IPS DF 6.9 (cell line): ENCODE results near the gene PAMR1.

Experiments
- DNase-seq: peaks from one replicate; pipeline ENCODE4 v3.0.0-alpha.2; 2013; ENCODE audit warnings: low read depth, low spot score
- H3K27ac ChIP-seq: one replicate; pipeline ENCODE4 v1.5.1; 2013; ENCODE audit warnings: low read length, control low read depth
- H3K27me3 ChIP-seq: 2 replicates; pipeline ENCODE4 v1.6.1; 2013; ENCODE audit warnings: mild to moderate bottlenecking, low read length; ENCODE audit not compliant: control insufficient read depth, insufficient read depth
- H3K36me3 ChIP-seq: 2 replicates; pipeline ENCODE4 v1.6.1; 2013; ENCODE audit warnings: low read length; ENCODE audit not compliant: control insufficient read depth, insufficient read depth
- H3K4me1 ChIP-seq: 2 replicates; pipeline ENCODE4 v1.6.1; 2013; ENCODE audit warnings: low read length; ENCODE audit not compliant: control insufficient read depth, insufficient read depth
- H3K4me3 ChIP-seq: 2 replicates; pipeline ENCODE4 v1.5.1; 2013; ENCODE audit warnings: mild to moderate bottlenecking, low read length
- H3K9me3 ChIP-seq: 2 replicates; pipeline ENCODE4 v1.6.1; 2013; ENCODE audit warnings: low read length, inconsistent platforms; ENCODE audit not compliant: control insufficient read depth, insufficient read depth
- WGBS: extraction: QIAGEN DNeasy Blood & Tissue Kit; methylation state at CpG from one replicate; pipeline ENCODE4 v1.1.7; 2013; ENCODE audit warnings: mixed read lengths, missing lambda C conversion rate; ENCODE audit not compliant: insufficient read length, insufficient coverage; 5-methylcytosine and 5-hydroxymethylcytosine counted together

PAMR1 gene

DNA sequence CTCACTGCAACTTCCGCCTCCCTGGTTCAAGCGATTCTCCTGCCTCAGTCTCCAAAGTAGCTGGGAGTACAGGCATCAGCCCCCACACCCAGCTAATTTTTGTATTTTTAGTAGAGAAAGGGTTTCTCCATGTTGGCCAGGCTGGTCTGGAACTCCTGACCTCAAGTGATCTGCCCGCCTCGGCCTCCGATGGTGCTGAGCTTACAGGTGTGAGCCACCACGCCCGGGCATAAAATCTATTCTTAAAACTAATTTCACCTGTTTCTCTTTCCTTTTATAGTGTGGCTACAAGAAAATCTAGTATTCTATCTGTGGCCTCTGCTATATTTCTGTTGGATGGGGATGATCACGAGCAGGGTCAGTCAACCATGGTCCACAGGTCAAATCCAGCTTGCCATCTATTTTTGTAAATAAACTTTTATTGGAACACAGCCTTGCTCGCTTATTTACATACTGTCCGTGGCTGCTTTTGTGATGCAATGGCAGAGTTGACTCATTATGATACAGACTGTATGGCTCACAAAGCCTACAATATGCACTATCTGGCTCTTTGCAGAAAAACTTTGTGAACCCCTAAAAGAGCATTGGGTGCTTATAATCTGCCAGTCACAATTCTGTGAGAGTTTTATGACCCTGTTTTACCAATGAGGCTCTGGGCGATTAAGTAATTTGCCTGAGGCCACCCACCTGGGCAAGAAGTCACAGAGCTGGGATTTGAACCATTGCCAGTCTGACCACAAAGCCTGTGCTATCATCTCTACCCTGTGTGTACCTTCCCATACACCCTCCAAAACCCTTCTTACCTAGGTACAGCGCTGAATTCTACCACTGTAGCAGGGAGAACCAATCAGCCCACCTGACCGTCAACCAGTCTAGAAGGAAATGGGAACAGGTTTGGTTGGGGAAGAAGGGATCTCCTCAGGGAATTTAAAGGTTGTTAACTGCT lies 134.4 kb downstream of the PAMR1 start:
- no peaks in the 10 kb centered on the region for H3K9me3 ChIP-seq
- DNase-seq: no peak
- H3K4me1 ChIP-seq: 0 out of 2 replicates have a peak, but pooled peaks cover 2% of the 10 kb centered on the region
- H3K27me3 ChIP-seq: no peaks in the 10 kb centered on the region
- H3K36me3 ChIP-seq: no peaks in the 10 kb centered on the region
- H3K27ac ChIP-seq: no peak overlapping the region
- WGBS: no CpG with 5 or more reads among the region's 13 CpGs
- H3K4me3 ChIP-seq: no peak overlapping the region

DNA sequence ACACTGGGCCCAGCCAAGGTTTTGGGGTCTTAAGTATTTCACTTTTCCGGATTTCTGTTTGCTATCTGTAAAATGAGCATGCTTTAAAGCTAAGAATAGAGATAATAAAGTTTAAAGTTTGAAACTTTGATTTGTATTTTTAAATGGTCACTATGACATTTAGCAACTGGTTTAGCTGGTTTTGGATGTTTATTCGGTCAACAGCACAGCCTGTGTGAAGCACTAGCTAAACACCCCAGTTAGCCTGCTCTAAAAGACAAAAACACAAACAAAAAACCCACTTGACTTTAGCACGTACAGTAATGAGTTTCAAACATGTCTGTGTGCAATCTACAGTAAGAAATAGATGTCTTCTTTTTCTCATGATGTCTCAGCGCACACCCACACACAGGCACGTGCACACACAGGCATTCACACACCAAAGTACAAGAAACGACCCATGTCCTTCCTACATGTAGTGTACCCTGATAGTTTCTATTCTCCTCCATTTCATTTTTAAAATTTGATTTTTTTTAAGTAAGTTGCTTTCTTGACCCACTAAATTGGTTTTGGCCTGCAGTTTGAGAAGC lies 135.4 kb downstream of the PAMR1 start:
- 0 out of 2 replicates have a peak, but pooled peaks cover 2% of the 10 kb centered on the region for H3K4me1 ChIP-seq
- no CpG with 5 or more reads among the region's 6 CpGs for WGBS

DNA sequence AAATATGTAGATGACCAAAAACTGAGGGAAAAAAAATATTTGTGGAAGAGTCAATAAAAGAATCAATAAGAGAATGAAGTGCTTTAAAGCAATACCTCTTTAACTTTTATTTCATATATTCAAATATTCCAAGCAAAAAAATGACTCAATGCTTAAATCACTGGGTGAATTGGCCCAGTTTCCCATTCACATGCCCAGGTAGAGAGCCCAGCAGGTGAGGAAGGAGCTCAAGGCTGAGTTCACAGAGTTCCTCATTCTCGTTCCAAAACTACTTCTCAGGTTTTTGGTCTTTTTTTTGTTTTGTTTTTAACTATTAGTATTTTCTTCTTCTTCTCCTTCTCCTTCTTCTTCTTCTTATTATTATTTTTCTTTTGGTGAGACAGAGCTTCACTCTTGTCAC lies 136.3 kb downstream of the PAMR1 start:
- H3K36me3 ChIP-seq: no peaks in the 10 kb centered on the region
- H3K4me3 ChIP-seq: no peak overlapping the region
- H3K4me1 ChIP-seq: 0 out of 2 replicates have a peak, but pooled peaks cover 2% of the 10 kb centered on the region
- WGBS: no CpG with 5 or more reads among the region's 1 CpG
- no peak overlapping the region for H3K27ac ChIP-seq
- no peaks in the 10 kb centered on the region for H3K9me3 ChIP-seq
- no peaks in the 10 kb centered on the region for H3K27me3 ChIP-seq
- no peak for DNase-seq

More for the DNA sequence above, 135.4 kb downstream of the PAMR1 start:
- Histone ChIP-seq H3K27ac (no peak overlapping the region), H3K9me3 (no peaks in the 10 kb centered on the region), H3K27me3 (no peaks in the 10 kb centered on the region), H3K4me3 (no peak overlapping the region), H3K36me3 (no peaks in the 10 kb centered on the region)
- no peak for DNase-seq

DNA sequence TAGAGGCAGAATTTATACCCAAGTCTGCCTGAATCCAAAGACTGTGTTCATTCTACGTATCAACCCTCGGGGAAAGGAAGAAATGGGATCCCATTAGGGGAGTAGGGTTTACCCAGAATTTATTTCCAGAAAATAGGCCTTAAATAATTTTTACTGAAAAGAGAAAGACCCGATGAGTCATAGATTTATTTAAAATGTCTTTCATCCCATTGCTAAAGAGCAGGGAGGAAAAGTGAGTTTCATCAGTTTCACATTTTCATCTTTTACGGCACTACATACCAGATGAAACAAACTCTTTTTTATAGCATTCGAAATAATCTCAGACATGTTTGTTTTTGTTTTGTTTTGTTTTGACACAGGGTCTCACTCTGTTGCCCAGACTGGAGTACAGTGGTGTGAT lies 137.4 kb downstream of the PAMR1 start:
- no peak for DNase-seq
- no CpG with 5 or more reads among the region's 5 CpGs for WGBS
- no peaks in the 10 kb centered on the region for H3K36me3 ChIP-seq
- H3K4me3 ChIP-seq: no peak overlapping the region
- H3K27me3 ChIP-seq: no peaks in the 10 kb centered on the region
- H3K9me3 ChIP-seq: no peaks in the 10 kb centered on the region
- H3K4me1 ChIP-seq: 0 out of 2 replicates have a peak, but pooled peaks cover 2% of the 10 kb centered on the region
- no peak overlapping the region for H3K27ac ChIP-seq

DNA sequence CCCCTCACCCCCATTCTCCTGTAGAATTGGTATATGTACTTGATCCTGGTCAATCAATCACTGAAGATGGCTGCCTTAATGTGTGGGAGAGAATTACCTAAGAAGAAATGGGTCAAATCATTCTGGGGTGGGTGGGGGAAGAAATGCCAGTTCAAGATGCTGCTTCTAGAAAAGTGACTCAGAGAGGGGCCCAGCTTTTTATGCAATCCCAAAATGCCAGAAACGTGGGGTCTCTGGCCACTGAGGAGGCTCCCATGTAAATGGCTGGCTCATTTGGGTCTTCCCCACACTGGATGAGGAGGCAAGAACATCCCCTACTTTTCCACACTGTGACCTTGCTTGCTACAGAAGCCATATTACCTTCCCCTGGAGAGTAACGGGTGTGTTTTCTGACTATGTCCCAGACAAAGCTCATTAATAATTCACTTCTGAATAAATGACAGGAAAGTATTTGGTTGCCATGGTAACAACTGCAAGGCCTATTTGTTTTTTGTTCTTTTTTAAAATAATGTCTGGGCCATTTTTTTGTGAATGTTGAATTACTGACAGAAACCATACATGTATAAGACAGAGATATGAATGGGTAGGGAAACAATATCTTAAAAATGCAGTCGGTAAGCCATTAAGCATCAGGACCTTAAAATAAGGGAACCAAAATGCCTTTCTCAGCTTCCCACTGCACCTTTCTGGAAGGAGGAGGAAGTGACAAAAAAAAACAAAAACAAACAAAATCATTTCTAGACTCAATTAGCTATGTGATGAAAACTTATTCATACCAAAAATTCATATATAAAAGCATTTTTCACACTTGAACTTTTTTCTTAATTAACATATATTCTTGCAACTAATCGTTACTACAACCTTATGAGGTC lies 138.1 kb downstream of the PAMR1 start:
- 100% methylated on average over 1 of the region's 4 CpGs for WGBS
- Histone ChIP-seq H3K36me3 (no peaks in the 10 kb centered on the region), H3K9me3 (no peaks in the 10 kb centered on the region), H3K4me3 (no peak overlapping the region), H3K27ac (no peak overlapping the region), H3K4me1 (no peaks in the 10 kb centered on the region), H3K27me3 (no peaks in the 10 kb centered on the region)
- no peak for DNase-seq

DNA sequence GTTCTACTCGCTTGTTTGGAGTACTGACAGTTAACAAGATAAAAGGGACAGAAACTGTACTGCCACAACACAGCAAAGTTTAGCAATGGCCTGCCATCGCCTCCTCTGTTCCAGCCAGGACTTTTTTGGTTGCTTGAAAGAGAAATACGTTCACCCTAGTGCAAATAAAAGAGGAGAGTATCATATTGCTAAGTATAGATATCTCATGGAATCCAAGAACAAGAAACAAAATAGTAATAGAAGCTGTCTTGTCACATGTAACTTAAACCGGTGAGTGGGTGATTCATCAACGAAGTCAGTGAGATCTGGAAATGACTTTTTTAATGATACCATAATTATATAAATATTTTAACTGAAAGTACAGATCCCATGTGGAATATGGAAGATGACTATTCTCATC lies 141.5 kb downstream of the PAMR1 start:
- Histone ChIP-seq H3K27me3 (no peaks in the 10 kb centered on the region), H3K36me3 (no peaks in the 10 kb centered on the region), H3K9me3 (no peaks in the 10 kb centered on the region), H3K27ac (no peak overlapping the region), H3K4me1 (no peaks in the 10 kb centered on the region), H3K4me3 (no peak overlapping the region)
- WGBS: no CpG with 5 or more reads among the region's 5 CpGs
- no peak for DNase-seq
